IPS-20b (cell line): ENCODE results near the gene EIF2D.
"Not testable (repeated sequence)": the region's sequence is repeated elsewhere in the genome, so short reads cannot be mapped to it uniquely, and the experiment has no call there.

Experiments
- H3K27ac ChIP-seq: one replicate; pipeline ENCODE4 v1.5.1; 2013; ENCODE audit warnings: low read length
- H3K27me3 ChIP-seq: 2 replicates; pipeline ENCODE4 v1.6.1; 2013; ENCODE audit warnings: mild to moderate bottlenecking, low read length, inconsistent platforms; ENCODE audit not compliant: insufficient read depth
- H3K36me3 ChIP-seq: 2 replicates; pipeline ENCODE4 v1.6.1; 2013; ENCODE audit warnings: low read depth, mild to moderate bottlenecking, inconsistent platforms, low read length, moderate library complexity; ENCODE audit not compliant: insufficient read depth
- H3K4me1 ChIP-seq: 2 replicates; pipeline ENCODE4 v1.6.1; 2013; ENCODE audit warnings: mild to moderate bottlenecking, control low read depth, inconsistent platforms, low read length, moderate library complexity; ENCODE audit not compliant: insufficient read depth
- H3K4me3 ChIP-seq: 2 replicates; pipeline ENCODE4 v1.5.1; 2013; ENCODE audit warnings: mild to moderate bottlenecking, low read length, inconsistent platforms
- H3K9ac ChIP-seq: 2 replicates; pipeline ENCODE4 v1.6.1; 2013; ENCODE audit warnings: low read depth, mild to moderate bottlenecking, inconsistent platforms, low read length, moderate library complexity
- H3K9me3 ChIP-seq: 2 replicates; pipeline ENCODE4 v1.6.1; 2013; ENCODE audit warnings: mild to moderate bottlenecking, low read depth, low read length, inconsistent platforms; ENCODE audit not compliant: insufficient read depth

The EIF2D gene

GRCh38 chr1:206651958-206652890 is 40.0 kb upstream of the EIF2D start:
- Histone ChIP-seq H3K27me3 (peaks cover 6% of the 10 kb centered on the region), H3K4me3 (no peak overlapping the region), H3K4me1 (no peaks in the 10 kb centered on the region), H3K9ac (no peak overlapping the region), H3K27ac (no peak overlapping the region), H3K36me3 (peaks cover 15% of the 10 kb centered on the region; the same call in 1 of the 2 replicates), H3K9me3 (no peaks in the 10 kb centered on the region)

- Histone ChIP-seq H3K36me3 (peaks cover 15% of the 10 kb centered on the region; the same call in 1 of the 2 replicates), H3K27me3 (no peaks in the 10 kb centered on the region), H3K4me3 (no peak overlapping the region), H3K4me1 (0 out of 2 replicates have a peak, but pooled peaks cover 4% of the 10 kb centered on the region), H3K9ac (no peak overlapping the region), H3K9me3 (no peaks in the 10 kb centered on the region), H3K27ac (no peak overlapping the region)
Measured at GRCh38 chr1:206651014-206651413, 38.7 kb upstream of the EIF2D start.

GRCh38 chr1:206649261-206649921 is 37.1 kb upstream of the EIF2D start:
- Histone ChIP-seq H3K36me3 (peaks cover 15% of the 10 kb centered on the region; the same call in 1 of the 2 replicates), H3K4me3 (no peak overlapping the region), H3K9ac (no peak overlapping the region), H3K27me3 (no peaks in the 10 kb centered on the region), H3K9me3 (no peaks in the 10 kb centered on the region), H3K4me1 (0 out of 2 replicates have a peak, but pooled peaks cover 4% of the 10 kb centered on the region), H3K27ac (no peak overlapping the region)

GRCh38 chr1:206647224-206647623 is 35.0 kb upstream of the EIF2D start:
- no peaks in the 10 kb centered on the region for H3K9me3 ChIP-seq
- H3K4me1 ChIP-seq = 0 out of 2 replicates have a peak, but pooled peaks cover 4% of the 10 kb centered on the region
- H3K27ac ChIP-seq = no peak overlapping the region
- H3K4me3 ChIP-seq = no peak overlapping the region
- H3K9ac ChIP-seq = no peak overlapping the region
- peaks cover 15% of the 10 kb centered on the region; the same call in 1 of the 2 replicates for H3K36me3 ChIP-seq
- H3K27me3 ChIP-seq = no peaks in the 10 kb centered on the region

GRCh38 chr1:206646504-206646903 is 34.2 kb upstream of the EIF2D start:
- H3K9me3 ChIP-seq = no peaks in the 10 kb centered on the region
- no peaks in the 10 kb centered on the region for H3K27me3 ChIP-seq
- no peak overlapping the region for H3K27ac ChIP-seq
- H3K4me3 ChIP-seq = no peak overlapping the region
- H3K4me1 ChIP-seq = 0 out of 2 replicates have a peak, but pooled peaks cover 4% of the 10 kb centered on the region
- peaks cover 15% of the 10 kb centered on the region; the same call in 1 of the 2 replicates for H3K36me3 ChIP-seq
- H3K9ac ChIP-seq = no peak overlapping the region

- H3K9me3 ChIP-seq = no peaks in the 10 kb centered on the region
- no peak overlapping the region for H3K9ac ChIP-seq
- no peak overlapping the region for H3K27ac ChIP-seq
- 0 out of 2 replicates have a peak, but pooled peaks cover 4% of the 10 kb centered on the region for H3K4me1 ChIP-seq
- H3K4me3 ChIP-seq = no peak overlapping the region
- no peaks in the 10 kb centered on the region for H3K27me3 ChIP-seq
- peaks cover 10% of the 10 kb centered on the region; the same call in 1 of the 2 replicates for H3K36me3 ChIP-seq
Measured at GRCh38 chr1:206643118-206643698, 30.9 kb upstream of the EIF2D start.

- H3K9me3 ChIP-seq, H3K36me3 ChIP-seq, H3K27me3 ChIP-seq, H3K9ac ChIP-seq, H3K4me1 ChIP-seq, H3K27ac ChIP-seq, H3K4me3 ChIP-seq: not testable (repeated sequence)
Measured at GRCh38 chr1:206642074-206642473, 29.8 kb upstream of the EIF2D start.

- Histone ChIP-seq H3K4me1 (peaks cover 18% of the 10 kb centered on the region; the same call in 1 of the 2 replicates), H3K9ac (no peak overlapping the region), H3K27ac (no peak overlapping the region), H3K36me3 (no peaks in the 10 kb centered on the region), H3K27me3 (peaks cover 22% of the 10 kb centered on the region), H3K9me3 (no peaks in the 10 kb centered on the region), H3K4me3 (no peak overlapping the region)
Measured at GRCh38 chr1:206637605-206638004, 25.3 kb upstream of the EIF2D start.

- Histone ChIP-seq H3K9me3 (no peaks in the 10 kb centered on the region), H3K4me1 (peaks cover 18% of the 10 kb centered on the region; the same call in 1 of the 2 replicates), H3K27ac (no peak overlapping the region), H3K36me3 (no peaks in the 10 kb centered on the region), H3K9ac (no peak overlapping the region), H3K4me3 (peak overlapping the region; percentile 77; the same call in 1 of the 2 replicates), H3K27me3 (peaks cover 22% of the 10 kb centered on the region)
Measured at GRCh38 chr1:206636671-206637070, 24.4 kb upstream of the EIF2D start.

- peak overlapping the region; percentile 77 for H3K4me3 ChIP-seq
- H3K9ac ChIP-seq = peak overlapping the region; percentile 32; the same call in 1 of the 2 replicates
- peaks cover 18% of the 10 kb centered on the region; the same call in 1 of the 2 replicates for H3K4me1 ChIP-seq
- no peaks in the 10 kb centered on the region for H3K9me3 ChIP-seq
- H3K36me3 ChIP-seq = no peaks in the 10 kb centered on the region
- H3K27ac ChIP-seq = no peak overlapping the region
- peaks cover 22% of the 10 kb centered on the region for H3K27me3 ChIP-seq
Measured at GRCh38 chr1:206635978-206636345, 23.7 kb upstream of the EIF2D start.
